Head of caudate nucleus (tissue), 42 donors: ENCODE measurements around the gene PIGH.
A peak's percentile ranks its signal among the peaks of the same experiment; 100 is the strongest.
"Not testable (repeated sequence)": the region's sequence is repeated elsewhere in the genome, so short reads cannot be mapped to it uniquely, and the experiment has no call there.

Source experiments
- DNase-seq, 42 donors: peaks; one replicate each; pipeline versions ENCODE4 v3.0.0 to v3.0.0-alpha.2; 2020 to 2021; ENCODE audit warnings: mixed read lengths in 7 of 42
- intact Hi-C: fragments of 100-400 bp; cut with DNase I; formaldehyde crosslinking; loops from one replicate; pipeline ENCODE4 v1.15.0; 2022

PIGH gene

DNA sequence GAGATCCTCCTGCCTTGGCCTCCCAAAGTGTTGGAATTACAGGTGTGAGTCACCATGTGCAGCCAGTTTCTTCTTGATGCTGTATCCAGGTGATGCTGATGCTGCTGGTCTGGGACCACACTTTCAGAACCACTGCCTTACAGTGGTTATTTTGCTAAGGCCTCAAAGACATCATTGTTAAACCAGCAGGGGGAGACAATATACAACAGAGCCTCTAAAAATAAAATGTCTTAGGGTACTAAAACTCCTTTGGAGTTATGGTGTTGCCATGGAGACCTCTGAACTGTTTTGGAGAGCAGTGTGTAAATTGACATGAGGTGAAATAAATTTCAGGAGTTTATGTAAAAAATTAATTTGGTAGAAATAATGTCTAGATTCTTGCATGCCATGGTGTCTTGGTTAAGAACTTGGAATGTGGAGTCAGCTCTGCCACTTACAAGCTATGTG lies 18.6 kb upstream of the PIGH start:
- DNase-seq = peak in 13 of 42 donors; percentile 9 to 47 (median 25)
- intact Hi-C loops = loop anchor here (5.0 kb wide), 1 partner anchor 49 kb away; no protein-coding TSS in a partner anchor

DNA sequence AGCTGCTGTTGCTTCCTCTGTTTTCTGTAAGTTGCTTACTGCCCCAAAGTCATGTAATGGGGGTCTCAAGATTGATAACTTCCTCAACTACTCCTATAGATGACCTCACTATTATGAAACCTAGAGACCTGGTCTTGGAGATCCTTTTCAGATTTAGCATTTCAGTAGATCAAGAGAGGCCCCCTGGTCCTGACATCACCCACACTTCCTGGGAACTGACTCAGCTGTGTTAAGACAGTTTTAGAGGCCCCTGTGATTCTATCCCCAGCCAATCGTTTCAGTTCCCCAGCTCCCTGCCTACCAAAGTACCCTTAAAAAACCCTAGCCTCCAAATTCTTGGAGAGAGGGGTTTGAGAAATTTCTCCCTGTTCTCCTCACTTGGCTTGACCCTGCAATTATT lies 10.4 kb upstream of the PIGH start:
- DNase-seq = no peak
- intact Hi-C loops = no loop called here

- DNase-seq = no peak
- intact Hi-C loops = no loop called here
Measured at GRCh38 chr14:67609642-67610310, 9.7 kb upstream of the PIGH start.

DNA sequence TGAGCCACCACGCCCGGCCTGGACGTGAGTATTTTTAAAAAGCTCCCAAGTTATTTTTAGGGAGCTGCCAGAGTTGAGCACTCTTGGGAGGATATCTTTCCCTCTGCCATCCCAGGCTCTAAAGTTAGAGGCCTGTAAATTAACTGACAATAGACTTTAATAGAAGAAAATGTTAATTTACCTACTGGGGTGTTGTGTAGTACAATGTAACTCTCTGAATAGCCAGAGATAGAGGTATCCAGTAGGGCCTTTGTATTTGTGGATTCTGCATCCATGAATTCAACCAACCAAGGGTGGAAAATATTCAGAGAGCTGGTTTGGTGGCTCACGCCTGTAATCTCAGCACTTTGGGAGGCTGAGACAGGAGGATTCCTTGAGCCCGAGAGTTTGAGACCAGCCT lies 7.6 kb upstream of the PIGH start:
- intact Hi-C loops = no loop called here
- DNase-seq = no peak

DNA sequence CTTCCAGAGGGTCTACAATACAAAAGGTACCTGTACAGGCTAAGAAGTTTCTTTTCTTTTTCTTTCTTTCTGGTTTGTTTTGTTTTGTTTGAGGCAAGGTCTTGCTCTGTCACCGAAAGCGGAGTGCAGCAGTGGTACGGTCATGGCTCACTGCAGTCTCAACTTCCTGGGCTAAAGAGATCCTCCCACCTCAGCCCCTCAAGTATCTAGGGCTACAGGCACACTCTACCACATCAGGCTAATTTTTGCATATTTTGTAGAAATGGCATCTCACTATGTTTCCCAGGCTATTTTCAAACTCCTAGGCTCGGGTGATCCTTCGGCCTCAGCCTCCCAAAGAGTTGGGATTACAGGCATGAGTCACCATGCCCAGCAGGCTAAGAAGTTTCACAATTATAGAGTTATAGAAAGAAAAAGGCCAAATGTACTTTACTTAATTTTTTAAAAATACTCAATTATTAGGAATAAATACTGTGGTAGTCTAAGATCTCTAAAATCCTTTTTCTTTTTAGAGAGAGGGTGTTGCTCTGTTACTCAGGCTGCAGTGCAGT lies 3.0 kb upstream of the PIGH start:
- intact Hi-C loops = no loop called here
- DNase-seq = no peak

- intact Hi-C loops = no loop called here
- DNase-seq = no peak
Measured at GRCh38 chr14:67602076-67602475, 2.0 kb upstream of the PIGH start.

- DNase-seq, intact Hi-C loops: not testable (repeated sequence)
Measured at GRCh38 chr14:67600562-67600974, 500 bp upstream of the PIGH start.

DNA sequence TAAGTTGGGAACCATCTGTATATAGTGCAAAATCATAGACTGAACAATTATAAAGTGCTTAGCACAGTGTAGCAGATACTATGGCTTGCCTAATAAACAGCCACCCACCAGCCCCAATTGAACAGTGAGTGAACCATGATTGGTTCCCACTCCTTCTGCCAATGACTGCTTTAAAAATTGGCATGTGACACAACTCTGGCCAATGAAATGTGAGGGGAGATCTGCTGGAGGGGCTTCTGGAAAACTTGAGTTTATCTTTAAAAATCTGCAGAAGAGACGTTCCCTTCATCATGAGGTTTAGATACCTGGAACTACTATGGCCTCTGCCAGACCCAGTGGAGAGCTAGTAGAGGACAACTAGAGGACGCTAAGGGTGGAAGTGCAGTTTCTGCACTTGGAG lies 4.7 kb downstream of the PIGH start:
- no peak for DNase-seq
- intact Hi-C loops = no loop called here

DNA sequence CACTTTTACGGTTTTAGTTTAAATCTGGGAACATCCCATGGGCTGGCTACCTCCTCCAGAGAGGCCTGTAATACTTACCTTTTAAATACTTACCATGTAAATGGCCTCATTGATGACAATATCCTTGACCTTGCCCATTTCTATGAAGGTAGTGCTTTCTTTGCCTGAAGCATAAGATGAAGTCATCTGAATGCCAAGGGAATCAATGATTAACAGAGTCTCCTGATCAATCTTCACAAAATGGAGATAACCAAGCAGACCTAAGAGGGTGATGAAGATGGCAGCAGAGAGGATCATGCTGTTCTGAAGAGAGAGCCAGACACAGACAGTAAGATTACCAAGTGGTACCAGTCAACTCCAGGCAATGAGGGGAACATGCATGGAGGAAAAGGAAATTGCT lies 6.4 kb downstream of the PIGH start:
- DNase-seq, intact Hi-C loops: not testable (repeated sequence)

GRCh38 chr14:67589204-67589770 lies 10.8 kb downstream of the PIGH start:
- intact Hi-C loops = no loop called here
- no peak for DNase-seq

DNA sequence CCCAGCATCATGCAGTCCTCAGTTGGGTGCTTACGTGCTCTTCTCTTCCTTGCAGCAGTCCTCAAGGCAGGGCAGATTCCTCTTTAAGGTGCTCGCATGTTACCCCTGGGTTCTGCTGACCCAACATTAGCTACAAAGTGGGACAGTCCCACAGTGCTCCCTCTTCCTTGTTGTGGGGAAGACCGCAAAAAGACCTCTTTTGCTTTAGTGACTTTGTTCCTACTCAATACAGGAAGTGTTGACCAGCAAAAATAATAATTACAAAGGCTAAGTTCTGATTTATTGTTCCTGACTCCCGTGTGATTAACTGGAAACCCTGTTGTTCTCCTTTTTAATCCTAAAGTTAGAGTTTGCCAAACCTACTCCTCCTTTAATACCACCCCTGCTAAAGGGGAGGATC lies 13.7 kb downstream of the PIGH start:
- DNase-seq = no peak
- intact Hi-C loops = no loop called here

GRCh38 chr14:67584978-67585377 lies 15.1 kb downstream of the PIGH start:
- no peak for DNase-seq
- intact Hi-C loops = no loop called here

GRCh38 chr14:67583711-67584644 lies 16.1 kb downstream of the PIGH start:
- DNase-seq = peak in 2 of 42 donors; percentile 54 to 68
- intact Hi-C loops = no loop called here

DNA sequence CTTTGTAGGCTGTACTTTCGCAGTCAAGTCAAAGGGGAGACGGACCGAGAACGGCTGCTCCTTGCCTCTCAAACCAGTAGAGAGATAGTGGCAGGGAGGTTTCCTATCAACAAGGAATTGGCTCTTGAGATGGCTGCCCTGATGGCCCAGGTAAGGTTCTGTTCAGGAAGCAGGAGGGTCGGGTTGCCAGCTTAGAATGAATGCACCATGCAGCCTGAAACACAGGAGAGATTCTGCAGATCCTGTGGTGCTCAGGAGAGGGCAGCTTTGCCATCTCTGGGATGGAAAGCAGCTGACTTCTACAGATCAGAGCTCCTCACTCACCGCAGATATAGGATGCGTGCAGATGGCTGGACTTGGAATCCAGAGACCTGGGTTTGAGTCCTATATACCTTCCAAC lies 18.0 kb downstream of the PIGH start:
- DNase-seq = peak in 1 of 42 donors; percentile 35
- intact Hi-C loops = no loop called here

- intact Hi-C loops = no loop called here
- no peak for DNase-seq
Measured at GRCh38 chr14:67581643-67582042, 18.4 kb downstream of the PIGH start.

- DNase-seq = peak in 1 of 42 donors; percentile 23
- intact Hi-C loops = no loop called here
Measured at GRCh38 chr14:67580336-67581171, 19.5 kb downstream of the PIGH start.

- intact Hi-C loops = no loop called here
- DNase-seq = peak in 2 of 42 donors; percentile 14 to 17
Measured at GRCh38 chr14:67579636-67580035, 20.4 kb downstream of the PIGH start.

DNA sequence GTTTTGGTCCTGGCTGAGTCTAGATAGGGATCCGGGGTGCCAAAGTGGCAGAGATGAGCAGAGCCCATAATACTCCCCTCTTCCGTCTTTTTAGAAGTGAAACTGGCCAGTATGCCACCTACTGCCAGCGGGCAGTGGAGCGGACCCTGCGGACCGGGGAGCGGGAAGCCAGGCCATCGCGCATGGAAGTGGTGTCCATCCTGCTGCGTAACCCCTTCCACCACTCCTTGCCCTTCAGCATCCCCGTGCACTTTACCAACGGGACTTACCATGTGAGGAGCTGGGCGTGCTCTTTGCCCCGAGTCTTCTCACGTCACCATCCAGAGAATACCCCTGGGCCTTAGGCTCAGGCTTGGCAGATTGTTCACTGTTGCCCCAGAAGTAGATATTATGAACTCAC lies 21.0 kb downstream of the PIGH start:
- peak in 2 of 42 donors; percentile 17 to 30 for DNase-seq
- intact Hi-C loops = no loop called here
